Measurements from ENCODE around the gene TBX3.

The TBX3 gene

DNA sequence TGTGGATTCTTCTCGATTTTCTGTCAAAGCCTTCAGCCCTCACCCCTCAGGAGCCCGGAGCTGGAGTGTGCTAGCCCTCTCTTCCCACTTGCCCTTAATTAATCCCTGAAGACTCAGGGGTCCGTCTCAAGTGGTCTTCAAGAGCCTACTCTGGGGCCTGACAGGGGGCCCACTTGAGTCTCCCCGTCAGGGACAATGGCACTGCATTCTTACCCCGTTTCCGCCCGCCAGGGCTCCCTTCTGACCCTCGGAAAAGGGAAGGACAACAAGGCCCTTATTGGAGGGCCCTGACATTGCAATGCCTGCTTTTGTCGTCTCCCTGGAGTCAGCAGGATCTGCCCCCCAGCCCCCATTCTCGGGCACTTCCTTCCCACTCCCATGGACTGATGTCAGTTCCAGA is 34.4 kb downstream of the TBX3 start:
- peaks cover 9% of the 10 kb centered on the region for H3K27me3 ChIP-seq (ENCODE audit: insufficient read depth, low read depth, severe bottlenecking)
- no peak overlapping the region for H3K4me3 ChIP-seq (ENCODE audit: low read depth, low read length)
- DNase-seq, result no peak
- no peak overlapping the region for H3K27ac ChIP-seq
- no peaks in the 10 kb centered on the region for H3K9me3 ChIP-seq (ENCODE audit: severe bottlenecking)
- no peaks in the 10 kb centered on the region for H3K36me3 ChIP-seq
- no peak for TF ChIP-seq CTCF (IDR thresholded peaks at IDR 0.05; ENCODE audit: low read depth, low read length)

DNA sequence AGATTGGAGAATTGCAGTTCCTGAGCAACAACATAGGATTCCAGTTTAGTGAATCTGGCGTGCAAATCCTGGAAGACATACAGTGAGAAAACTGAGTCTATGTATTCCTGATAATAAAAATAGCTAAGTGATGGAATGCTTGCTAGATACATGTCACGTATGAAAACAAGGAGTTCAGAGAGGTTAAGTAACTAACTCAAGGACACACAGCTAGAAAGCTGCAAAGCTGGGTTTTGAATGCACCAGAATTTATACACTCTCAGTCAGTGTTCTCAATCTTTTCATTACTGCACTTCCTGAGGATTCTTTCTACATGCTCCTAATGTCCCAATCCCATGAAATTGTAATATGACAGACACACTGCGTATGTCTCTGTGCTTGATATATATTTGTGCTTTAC is 35.3 kb downstream of the TBX3 start:
- no peak for TF ChIP-seq CTCF (IDR thresholded peaks at IDR 0.05; ENCODE audit: low read depth, low read length)
- DNase-seq, result no peak
- H3K27ac ChIP-seq, result no peak overlapping the region
- H3K27me3 ChIP-seq (ENCODE audit: insufficient read depth, low read depth, severe bottlenecking), result peaks cover 11% of the 10 kb centered on the region
- H3K4me3 ChIP-seq (ENCODE audit: low read depth, low read length), result no peak overlapping the region
- H3K9me3 ChIP-seq (ENCODE audit: severe bottlenecking), result no peaks in the 10 kb centered on the region
- no peaks in the 10 kb centered on the region for H3K36me3 ChIP-seq

DNA sequence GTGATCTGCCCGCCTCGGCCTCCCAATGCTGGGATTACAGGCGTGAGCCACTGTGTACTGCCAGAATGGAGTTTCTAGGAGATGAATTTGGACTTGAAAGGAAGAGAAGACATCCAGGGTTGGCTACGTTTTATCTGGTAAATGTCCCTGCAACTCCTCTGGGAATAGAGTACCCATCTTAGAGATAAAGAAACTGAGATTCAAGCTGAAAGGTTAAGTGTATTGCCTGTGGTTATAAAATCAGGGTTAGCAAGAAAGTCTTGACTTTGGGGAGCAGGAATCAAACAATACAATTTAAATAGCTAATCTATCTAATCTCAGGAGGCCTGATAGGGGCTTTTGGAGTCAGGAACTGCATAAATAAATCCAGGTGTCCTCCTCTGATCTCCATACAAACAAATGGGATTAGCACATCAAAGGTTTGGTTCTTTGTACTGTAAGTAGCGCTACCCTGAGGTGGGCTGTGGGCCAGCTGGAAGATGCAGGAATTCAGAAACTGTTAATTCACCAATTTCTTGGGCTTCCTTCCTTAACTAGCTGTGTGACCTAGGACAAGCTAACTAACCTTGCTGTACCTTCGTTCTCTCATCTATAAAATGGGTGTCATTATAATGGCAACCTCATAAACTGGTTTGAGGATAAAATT is 45.1 kb downstream of the TBX3 start:
- Histone ChIP-seq H3K36me3 (no peaks in the 10 kb centered on the region), H3K27ac (no peak overlapping the region), H3K4me3 (ENCODE audit: low read depth, low read length) (no peak overlapping the region), H3K9me3 (ENCODE audit: severe bottlenecking) (no peaks in the 10 kb centered on the region), H3K27me3 (ENCODE audit: insufficient read depth, low read depth, severe bottlenecking) (peaks cover 18% of the 10 kb centered on the region)
- TF ChIP-seq CTCF (IDR thresholded peaks at IDR 0.05; ENCODE audit: low read depth, low read length), result no peak
- no peak for DNase-seq

GRCh38 chr12:114636723-114637480 is 47.1 kb downstream of the TBX3 start:
- DNase-seq, result peak; percentile 10
- Histone ChIP-seq H3K9me3 (ENCODE audit: severe bottlenecking) (no peaks in the 10 kb centered on the region), H3K36me3 (no peaks in the 10 kb centered on the region), H3K27me3 (ENCODE audit: insufficient read depth, low read depth, severe bottlenecking) (peaks cover 12% of the 10 kb centered on the region), H3K27ac (no peak overlapping the region), H3K4me3 (ENCODE audit: low read depth, low read length) (no peak overlapping the region)
- TF ChIP-seq CTCF (IDR thresholded peaks at IDR 0.05; ENCODE audit: low read depth, low read length), result peak; percentile 50; the same call in 1 of the 2 replicates

- TF ChIP-seq CTCF (IDR thresholded peaks at IDR 0.05; ENCODE audit: low read depth, low read length), result no peak
- Histone ChIP-seq H3K27me3 (ENCODE audit: insufficient read depth, low read depth, severe bottlenecking) (peaks cover 8% of the 10 kb centered on the region), H3K27ac (no peak overlapping the region), H3K4me3 (ENCODE audit: low read depth, low read length) (no peak overlapping the region), H3K36me3 (no peaks in the 10 kb centered on the region), H3K9me3 (ENCODE audit: severe bottlenecking) (no peaks in the 10 kb centered on the region)
- no peak for DNase-seq
These were observed 52.7 kb downstream of the TBX3 start for GRCh38 chr12:114631242-114631641.
